Activated CD8-positive, alpha-beta memory T cell treated with anti-CD3 and anti-CD28 coated beads, Interleukin-2, amount 50 U/mL, for 1 hour (primary cell): Measurements from ENCODE around the gene ZDHHC18.

Experiments used
- DNase-seq: peaks from one replicate; pipeline ENCODE4 v3.0.0-alpha.2; 2020; ENCODE audit errors: extremely low read depth

The ZDHHC18 gene

GRCh38 chr1:26900815-26901511 is 74.5 kb downstream of the ZDHHC18 start:
- no peak for DNase-seq
